Fibroblast of skin of scalp (primary cell): ENCODE data around the gene TCERG1L.

Experiments
- DNase-seq: peaks from one replicate; pipeline ENCODE4 v3.0.0-alpha.2; 2013

TCERG1L gene

GRCh38 chr10:131061216-131061615, 250.3 kb downstream of the TCERG1L start:
- DNase-seq = no peak

- no peak for DNase-seq
Measured at GRCh38 chr10:131059881-131060280, 251.6 kb downstream of the TCERG1L start.

- no peak for DNase-seq
Measured at GRCh38 chr10:131058799-131059198, 252.7 kb downstream of the TCERG1L start.

GRCh38 chr10:131056781-131057180, 254.7 kb downstream of the TCERG1L start:
- no peak for DNase-seq

GRCh38 chr10:131056091-131056579, 255.4 kb downstream of the TCERG1L start:
- no peak for DNase-seq

- DNase-seq = no peak
Measured at GRCh38 chr10:131055437-131055836, 256.1 kb downstream of the TCERG1L start.

GRCh38 chr10:131053192-131053591, 258.3 kb downstream of the TCERG1L start:
- DNase-seq = no peak

GRCh38 chr10:131050162-131050766, 261.3 kb downstream of the TCERG1L start:
- DNase-seq = no peak

GRCh38 chr10:131049016-131049415, 262.5 kb downstream of the TCERG1L start:
- no peak for DNase-seq

GRCh38 chr10:131048606-131049005, 262.9 kb downstream of the TCERG1L start:
- no peak for DNase-seq

GRCh38 chr10:131047501-131047900, 264.0 kb downstream of the TCERG1L start:
- DNase-seq = no peak

- no peak for DNase-seq
Measured at GRCh38 chr10:131046194-131046593, 265.3 kb downstream of the TCERG1L start.

- DNase-seq = no peak
Measured at GRCh38 chr10:131044379-131045111, 267.0 kb downstream of the TCERG1L start.

GRCh38 chr10:131043039-131043691, 268.4 kb downstream of the TCERG1L start:
- DNase-seq = no peak
